NB4 (cell line): ENCODE measurements around the gene OR13C2.

Experiments
- DNase-seq: peaks from one replicate; pipeline ENCODE4 v3.0.0; 2010; ENCODE audit warnings: low read depth
- H3K4me3 ChIP-seq: one replicate; pipeline ENCODE4 v1.5.1; 2011; ENCODE audit warnings: mild to moderate bottlenecking, low read depth, low read length, moderate library complexity
- CTCF ChIP-seq: IDR thresholded peaks from one replicate; pipeline ENCODE4 v1.5.1; 2012; ENCODE audit warnings: low read depth, low read length
- MAX ChIP-seq: IDR thresholded peaks from 2 replicates; pipeline ENCODE4 v1.6.1; 2011; ENCODE audit warnings: low read depth, low read length
- MYC ChIP-seq: IDR thresholded peaks from 2 replicates; pipeline ENCODE4 v1.6.1; 2011; ENCODE audit warnings: low read depth, low read length
- POLR2A ChIP-seq: IDR thresholded peaks from 2 replicates; pipeline ENCODE4 v1.6.1; 2011; ENCODE audit warnings: mild to moderate bottlenecking; ENCODE audit not compliant: insufficient read length; ENCODE audit errors: extremely low read depth

Gene OR13C2

DNA sequence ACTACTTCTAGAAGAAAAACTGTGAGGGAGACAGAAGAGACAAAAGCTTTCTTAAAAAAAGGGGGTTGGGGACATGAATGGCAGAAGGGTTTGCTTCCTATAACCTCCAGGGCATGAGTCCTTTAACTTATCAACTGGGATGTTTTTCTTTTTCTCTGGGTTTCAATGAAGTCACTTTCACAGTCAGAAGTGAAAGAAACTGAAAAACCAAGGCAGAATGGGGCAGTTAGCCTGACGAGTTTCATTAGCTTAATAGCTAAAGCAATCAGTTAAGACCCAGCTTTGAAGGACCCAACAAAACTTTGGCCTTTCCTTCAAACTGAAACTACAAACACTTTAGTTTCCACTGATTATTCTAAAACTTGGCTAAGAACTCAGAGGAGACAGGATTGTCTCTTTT lies 41.1 kb downstream of the OR13C2 start:
- no peak for DNase-seq
- TF ChIP-seq POLR2A (no peak), CTCF (no peak), MYC (no peak), MAX (no peak)
- H3K4me3 ChIP-seq: no peak overlapping the region

DNA sequence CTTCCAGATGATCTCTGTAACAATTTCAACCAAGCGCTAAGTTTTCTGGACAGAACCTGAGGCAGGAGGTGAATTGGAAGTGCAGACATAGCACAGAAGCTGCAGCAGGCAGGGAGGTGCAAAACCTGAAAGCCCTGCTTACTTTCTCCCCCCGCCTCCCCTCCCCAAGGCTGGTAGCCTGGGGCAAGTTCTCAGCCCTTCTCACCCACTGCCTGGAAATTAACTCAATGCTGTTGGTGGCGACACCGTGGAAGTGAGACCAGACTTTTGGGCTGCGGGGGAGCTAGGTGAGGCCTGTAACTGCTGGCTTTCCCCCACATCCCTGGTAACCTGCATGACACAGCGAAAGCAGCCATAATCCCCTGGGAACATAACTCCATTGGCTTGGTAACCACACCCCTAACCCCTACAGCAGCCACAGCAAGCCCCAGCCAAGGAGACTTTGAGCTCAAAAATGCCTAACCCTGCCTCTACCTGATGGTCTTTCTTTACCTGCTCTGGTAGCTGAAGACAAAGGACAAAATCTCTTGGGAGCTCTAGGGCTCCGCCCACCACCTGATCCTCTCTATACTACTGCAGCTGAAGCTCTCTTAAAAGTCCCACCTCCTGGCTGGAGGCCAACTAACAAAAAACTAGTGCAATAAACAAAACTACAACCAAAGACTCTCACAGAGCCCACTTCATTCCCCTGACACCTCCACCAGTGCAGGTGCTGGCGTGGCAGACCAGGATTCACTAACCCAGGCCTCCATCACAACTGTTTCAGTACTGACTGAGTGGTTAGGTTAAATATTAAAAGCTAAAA lies 48.4 kb downstream of the OR13C2 start:
- DNase-seq: peak; percentile 4
- no peak for TF ChIP-seq CTCF
- no peak for TF ChIP-seq MAX
- TF ChIP-seq POLR2A: no peak
- no peak for TF ChIP-seq MYC
- H3K4me3 ChIP-seq: no peak overlapping the region

GRCh38 chr9:104555521-104555920 lies 49.9 kb downstream of the OR13C2 start:
- TF ChIP-seq CTCF (no peak), MYC (no peak), POLR2A (no peak), MAX (no peak)
- H3K4me3 ChIP-seq: no peak overlapping the region
- DNase-seq: no peak
